OCI-LY1 (cell line): ENCODE measurements around the gene PTGES.

Experiments
- H2AFZ ChIP-seq: fragments of 200-600 bp; sonication (generic), shearing (Covaris generic); 2 replicates; pipeline ENCODE4 v1.6.0; 2014; ENCODE audit warnings: antibody characterized with exemption, mild to moderate bottlenecking, low read length
- H3F3A ChIP-seq: fragments of 200-600 bp; sonication (generic), shearing (Covaris generic); 2 replicates; pipeline ENCODE4 v1.6.0; 2014; ENCODE audit warnings: mild to moderate bottlenecking, antibody characterized with exemption, low read length, moderate library complexity; ENCODE audit not compliant: insufficient read depth
- H3K27ac ChIP-seq: fragments of 200-600 bp; sonication (generic); 2 replicates; pipeline ENCODE4 v1.5.1; 2014; ENCODE audit warnings: low read length, mixed run types, mild to moderate bottlenecking, low read depth; ENCODE audit not compliant: poor library complexity, severe bottlenecking
- H3K27me3 ChIP-seq: fragments of 200-600 bp; sonication (generic); 2 replicates; pipeline ENCODE4 v1.6.0; 2014; ENCODE audit warnings: antibody characterized with exemption, mild to moderate bottlenecking, low read length, moderate library complexity; ENCODE audit not compliant: insufficient read depth
- H3K36me3 ChIP-seq: fragments of 200-600 bp; sonication (generic); 2 replicates; pipeline ENCODE4 v1.6.1; 2014; ENCODE audit warnings: mild to moderate bottlenecking, antibody characterized with exemption, low read length, moderate library complexity, mixed read lengths; ENCODE audit not compliant: insufficient read depth
- H3K4me1 ChIP-seq: fragments of 200-600 bp; sonication (generic); 2 replicates; pipeline ENCODE4 v1.5.1; 2014; ENCODE audit warnings: mild to moderate bottlenecking, low read length, moderate library complexity; ENCODE audit not compliant: insufficient read depth, severe bottlenecking
- H3K4me2 ChIP-seq: fragments of 200-600 bp; sonication (generic), shearing (Covaris generic); 2 replicates; pipeline ENCODE4 v1.6.1; 2014; ENCODE audit warnings: low read length
- H3K4me3 ChIP-seq: fragments of 200-600 bp; sonication (generic); 2 replicates; pipeline ENCODE4 v1.5.1; 2014; ENCODE audit warnings: low read length, low read depth, mild to moderate bottlenecking, mixed read lengths; ENCODE audit not compliant: poor library complexity, severe bottlenecking
- H3K79me2 ChIP-seq: fragments of 200-600 bp; shearing (Covaris generic); 2 replicates; pipeline ENCODE4 v1.6.1; 2016; ENCODE audit warnings: mixed run types, low read length, mixed read lengths; ENCODE audit not compliant: insufficient read depth
- H3K9ac ChIP-seq: fragments of 200-600 bp; sonication (generic), shearing (Covaris generic); 2 replicates; pipeline ENCODE4 v1.6.1; 2014; ENCODE audit warnings: mild to moderate bottlenecking, low read length, mixed read lengths
- H3K9me2 ChIP-seq: fragments of 200-600 bp; sonication (generic), shearing (Covaris generic); 2 replicates; pipeline ENCODE4 v1.6.1; 2014; ENCODE audit warnings: low read depth, mild to moderate bottlenecking, low read length, mixed read lengths
- H3K9me3 ChIP-seq: fragments of 200-600 bp; shearing (Covaris generic); 2 replicates; pipeline ENCODE4 v1.6.1; 2014; ENCODE audit warnings: low read length, mixed read lengths
- H4K20me1 ChIP-seq: fragments of 200-600 bp; sonication (generic), shearing (Covaris generic); 2 replicates; pipeline ENCODE4 v1.6.0; 2016; ENCODE audit warnings: mild to moderate bottlenecking, low read length; ENCODE audit not compliant: insufficient read depth
- EZH2 ChIP-seq: fragments of 200-600 bp; sonication (generic), shearing (Covaris generic); IDR thresholded peaks from 2 replicates; pipeline ENCODE4 v1.8.0; 2017; ENCODE audit warnings: borderline replicate concordance, mixed run types, mild to moderate bottlenecking, antibody characterized with exemption, low read length, moderate library complexity, mixed read lengths
- TF ChIP-seq, protein P1 (sequence below): fragments of 200-600 bp; sonication (generic), shearing (Covaris generic); IDR thresholded peaks from 2 replicates; pipeline ENCODE4 v1.5.1; 2017; ENCODE audit warnings: mild to moderate bottlenecking, antibody characterized with exemption, low read length, moderate library complexity, mixed read lengths

The PTGES gene

DNA sequence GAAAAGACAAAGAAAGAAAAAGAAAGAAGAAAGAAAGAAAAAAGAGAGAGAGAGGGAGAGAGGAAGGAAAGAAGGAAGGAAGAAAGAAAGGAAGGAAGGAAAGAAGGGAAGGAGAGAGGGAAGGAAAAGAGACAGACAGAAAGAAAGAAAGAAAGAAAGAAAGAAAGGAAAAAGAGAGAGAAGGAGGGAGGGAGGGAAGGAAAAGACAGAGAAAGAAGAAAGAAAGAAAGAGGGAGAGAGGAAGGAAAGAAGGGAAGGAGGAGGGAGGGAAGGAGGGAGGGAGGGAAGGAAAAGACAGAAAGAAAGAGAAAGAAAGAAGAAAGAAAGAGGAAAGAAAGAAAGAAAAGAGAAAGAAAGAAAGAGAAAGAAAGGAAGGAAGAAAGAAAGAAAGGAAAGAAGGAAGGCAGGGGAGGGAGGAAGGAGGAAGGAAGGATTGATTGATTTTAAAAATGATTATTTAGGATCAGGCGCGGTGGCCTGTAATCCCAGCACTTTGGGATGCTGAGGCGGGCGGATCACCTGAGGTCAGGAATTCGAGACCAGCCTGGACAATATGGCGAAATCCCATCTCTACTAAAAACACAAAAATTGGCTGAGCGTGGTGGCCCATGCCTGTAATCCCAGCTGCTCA lies 26.8 kb upstream of the PTGES start:
- no peak overlapping the region for H2AFZ ChIP-seq
- no peaks in the 10 kb centered on the region for H3F3A ChIP-seq
- no peaks in the 10 kb centered on the region for H3K79me2 ChIP-seq
- H3K4me3 ChIP-seq, result no peak overlapping the region
- no peaks in the 10 kb centered on the region for H3K9me2 ChIP-seq
- H3K4me1 ChIP-seq, result no peaks in the 10 kb centered on the region
- H3K4me2 ChIP-seq, result no peak overlapping the region
- no peaks in the 10 kb centered on the region for H3K9me3 ChIP-seq
- TF ChIP-seq, protein P1, sequence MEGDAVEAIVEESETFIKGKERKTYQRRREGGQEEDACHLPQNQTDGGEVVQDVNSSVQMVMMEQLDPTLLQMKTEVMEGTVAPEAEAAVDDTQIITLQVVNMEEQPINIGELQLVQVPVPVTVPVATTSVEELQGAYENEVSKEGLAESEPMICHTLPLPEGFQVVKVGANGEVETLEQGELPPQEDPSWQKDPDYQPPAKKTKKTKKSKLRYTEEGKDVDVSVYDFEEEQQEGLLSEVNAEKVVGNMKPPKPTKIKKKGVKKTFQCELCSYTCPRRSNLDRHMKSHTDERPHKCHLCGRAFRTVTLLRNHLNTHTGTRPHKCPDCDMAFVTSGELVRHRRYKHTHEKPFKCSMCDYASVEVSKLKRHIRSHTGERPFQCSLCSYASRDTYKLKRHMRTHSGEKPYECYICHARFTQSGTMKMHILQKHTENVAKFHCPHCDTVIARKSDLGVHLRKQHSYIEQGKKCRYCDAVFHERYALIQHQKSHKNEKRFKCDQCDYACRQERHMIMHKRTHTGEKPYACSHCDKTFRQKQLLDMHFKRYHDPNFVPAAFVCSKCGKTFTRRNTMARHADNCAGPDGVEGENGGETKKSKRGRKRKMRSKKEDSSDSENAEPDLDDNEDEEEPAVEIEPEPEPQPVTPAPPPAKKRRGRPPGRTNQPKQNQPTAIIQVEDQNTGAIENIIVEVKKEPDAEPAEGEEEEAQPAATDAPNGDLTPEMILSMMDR, result no peak
- no peak for TF ChIP-seq EZH2
- H3K36me3 ChIP-seq, result no peaks in the 10 kb centered on the region
- H3K27me3 ChIP-seq, result 0 out of 2 replicates have a peak, but pooled peaks cover 6% of the 10 kb centered on the region
- H3K9ac ChIP-seq, result no peak overlapping the region
- H4K20me1 ChIP-seq, result no peaks in the 10 kb centered on the region
- no peak overlapping the region for H3K27ac ChIP-seq

DNA sequence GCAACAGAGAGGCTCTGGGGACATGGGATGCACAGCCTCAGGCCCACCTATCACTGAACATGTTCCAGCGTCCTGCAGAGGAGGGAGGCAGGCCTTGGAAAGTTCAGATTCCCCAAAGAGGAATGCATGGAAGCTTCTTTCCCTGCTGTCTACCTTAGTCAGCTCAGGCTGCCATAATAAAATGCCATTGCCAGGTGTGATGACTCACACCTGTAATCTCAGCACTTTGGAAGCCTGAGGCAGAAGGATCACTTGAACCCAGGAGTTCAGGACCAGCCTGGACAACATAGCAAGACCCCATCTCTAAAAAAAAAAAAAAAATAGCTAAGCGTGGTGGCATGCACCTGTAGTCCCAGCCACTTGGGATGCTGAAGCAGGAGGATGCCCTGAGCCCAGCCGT lies 25.6 kb upstream of the PTGES start:
- Histone ChIP-seq H3K4me3 (no peak overlapping the region), H3K27ac (no peak overlapping the region), H3K4me1 (no peaks in the 10 kb centered on the region), H3K27me3 (0 out of 2 replicates have a peak, but pooled peaks cover 10% of the 10 kb centered on the region), H4K20me1 (no peaks in the 10 kb centered on the region), H3K36me3 (no peaks in the 10 kb centered on the region), H3K4me2 (no peak overlapping the region), H3K79me2 (no peaks in the 10 kb centered on the region), H3K9ac (no peak overlapping the region), H3F3A (no peaks in the 10 kb centered on the region), H3K9me3 (no peaks in the 10 kb centered on the region), H2AFZ (no peak overlapping the region), H3K9me2 (no peaks in the 10 kb centered on the region)
- TF ChIP-seq, protein P1, result no peak
- no peak for TF ChIP-seq EZH2

DNA sequence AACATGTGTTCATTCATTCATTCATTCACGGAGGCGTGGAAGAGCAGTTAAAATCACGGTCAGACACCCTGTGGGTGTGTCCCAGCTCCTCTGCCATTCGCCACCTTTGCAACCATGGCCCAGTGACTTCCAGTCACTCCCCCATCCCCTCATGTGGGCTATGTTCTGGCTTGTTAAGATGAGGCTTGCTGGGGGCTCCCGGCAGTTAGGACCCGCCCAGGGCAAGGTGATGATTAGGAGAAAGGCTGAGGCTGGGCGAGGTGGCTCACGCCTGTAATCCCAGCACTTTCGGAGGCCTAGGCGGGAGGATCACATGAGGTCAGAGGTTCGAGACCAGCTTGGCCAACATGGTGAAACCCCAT lies 24.9 kb upstream of the PTGES start:
- no peaks in the 10 kb centered on the region for H3K36me3 ChIP-seq
- no peak for TF ChIP-seq EZH2
- H3K79me2 ChIP-seq, result no peaks in the 10 kb centered on the region
- no peaks in the 10 kb centered on the region for H3K9me2 ChIP-seq
- no peak overlapping the region for H3K9ac ChIP-seq
- no peaks in the 10 kb centered on the region for H4K20me1 ChIP-seq
- no peaks in the 10 kb centered on the region for H3K4me1 ChIP-seq
- H3K4me3 ChIP-seq, result no peak overlapping the region
- H3K27ac ChIP-seq, result no peak overlapping the region
- H3K27me3 ChIP-seq, result 0 out of 2 replicates have a peak, but pooled peaks cover 12% of the 10 kb centered on the region
- no peaks in the 10 kb centered on the region for H3K9me3 ChIP-seq
- H3F3A ChIP-seq, result no peaks in the 10 kb centered on the region
- no peak overlapping the region for H3K4me2 ChIP-seq
- no peak overlapping the region for H2AFZ ChIP-seq
